Ramos (cell line): Measurements from ENCODE around the gene ZNF160.
"Not testable (repeated sequence)": the region's sequence is repeated elsewhere in the genome, so short reads cannot be mapped to it uniquely, and the experiment has no call there.

Experiments used
- in situ Hi-C: fragments of 300-500 bp; cut with MboI; formaldehyde crosslinking; loops from one replicate; pipeline ENCODE4 v1.14.3; 2022; ENCODE audit warnings: low sequenced_read_pairs; ENCODE audit not compliant: unreplicated experiment

ZNF160 gene

DNA sequence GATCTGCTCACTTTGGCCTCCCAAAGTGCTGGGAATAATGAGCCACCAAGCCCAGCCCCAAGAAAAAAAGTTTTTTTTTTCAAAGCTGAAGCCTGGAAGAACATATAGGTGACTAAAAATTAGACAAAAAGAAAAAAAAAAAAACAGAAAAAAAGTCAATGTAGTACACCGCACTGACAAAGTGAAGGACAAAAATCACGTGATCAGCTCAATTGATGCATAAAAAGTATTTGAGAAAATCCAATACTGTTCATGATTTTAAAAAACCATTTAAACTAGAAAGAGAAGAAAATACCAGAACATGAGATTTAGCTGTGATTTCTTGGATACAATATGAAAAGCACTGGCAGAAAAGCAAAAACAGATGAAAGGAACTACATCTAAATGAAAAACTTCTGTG is 69.2 kb downstream of the ZNF160 start:
- in situ Hi-C loops = no loop called here

DNA sequence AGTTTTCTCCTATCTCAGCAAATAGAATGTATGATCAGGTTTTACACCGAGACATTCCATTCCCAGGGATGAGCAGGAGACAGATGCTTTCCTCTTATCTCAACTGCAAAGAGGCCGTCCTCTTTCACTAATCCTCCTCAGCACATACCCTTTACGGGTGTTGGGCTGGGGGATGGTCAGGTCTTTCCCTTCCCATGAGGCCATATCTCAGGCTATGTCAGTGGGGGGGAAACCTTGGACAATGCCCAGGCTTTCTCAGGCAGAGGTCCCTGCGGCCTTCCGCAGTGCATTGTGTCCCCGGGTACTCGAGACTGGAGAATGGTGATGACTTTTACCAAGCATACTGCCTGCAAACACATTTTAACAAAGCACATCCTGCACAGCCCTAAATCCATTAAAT is 74.9 kb downstream of the ZNF160 start:
- in situ Hi-C loops = not testable (repeated sequence)

DNA sequence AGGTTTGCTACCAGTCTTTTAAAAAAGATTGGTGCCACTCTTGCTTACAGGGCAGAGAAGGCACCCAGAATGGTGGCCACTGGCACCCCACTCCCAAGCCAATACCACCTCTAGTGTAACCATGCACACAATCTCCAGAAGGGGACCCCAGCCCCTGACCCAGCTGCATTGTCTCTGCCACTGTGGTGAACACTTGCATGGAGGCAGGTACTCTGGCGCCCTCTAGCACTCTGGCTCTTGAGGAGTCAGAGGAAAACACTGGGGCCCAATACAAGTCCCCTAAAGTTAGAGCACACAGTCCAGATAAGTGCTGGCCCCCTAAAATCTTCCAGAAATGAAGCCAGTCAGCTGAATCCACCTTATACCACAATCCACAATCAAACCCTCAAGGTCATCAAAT is 83.5 kb downstream of the ZNF160 start:
- in situ Hi-C loops = no loop called here
